HK-2 (cell line): ENCODE measurements around the gene ATP10B.

ENCODE experiments used
- DNase-seq: peaks from one replicate; pipeline ENCODE4 v3.0.0-alpha.2; 2018; ENCODE audit not compliant: unreplicated experiment

ATP10B gene

DNA sequence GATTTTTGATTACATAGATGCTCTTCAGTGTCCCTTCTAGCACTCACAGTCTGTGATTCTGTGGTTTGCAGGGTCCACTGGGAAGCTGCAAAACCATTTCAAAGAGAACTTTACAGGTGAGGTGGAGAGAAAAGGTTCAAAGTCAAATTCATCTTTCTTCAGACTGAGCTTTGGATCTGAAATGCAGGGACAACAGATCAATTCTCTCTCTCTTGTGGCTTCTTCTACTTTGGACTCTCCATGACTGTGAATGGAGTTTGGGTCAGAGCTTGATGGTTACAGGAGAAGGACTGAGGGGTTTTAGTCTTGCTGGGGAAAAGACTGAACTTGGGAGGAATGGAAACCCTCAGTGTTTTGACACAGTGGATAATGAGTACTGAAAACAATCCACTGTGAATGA lies 338.5 kb downstream of the ATP10B start:
- no peak for DNase-seq
